Stomach smooth muscle (tissue), 2 donors: ENCODE results near the gene HDGFL2.

Experiments used
- H3K27ac ChIP-seq: one replicate; pipeline ENCODE4 v1.7.0; 2013; ENCODE audit warnings: mild to moderate bottlenecking, low read length, inconsistent platforms
- H3K27me3 ChIP-seq, 2 donors: one replicate each; pipeline ENCODE4 v1.7.0; 2013; ENCODE audit warnings: low read length in 2 of 2; ENCODE audit not compliant: insufficient read depth in 2 of 2, control insufficient read depth in 1 of 2
- H3K36me3 ChIP-seq, 2 donors: one replicate each; pipeline ENCODE4 v1.7.0; 2013; ENCODE audit warnings: low read length in 2 of 2; ENCODE audit not compliant: control insufficient read depth in 2 of 2, insufficient read depth in 2 of 2
- H3K4me1 ChIP-seq: one replicate; pipeline ENCODE4 v1.7.0; 2013; ENCODE audit warnings: low read length; ENCODE audit not compliant: control insufficient read depth, insufficient read depth
- H3K4me3 ChIP-seq, 2 donors: one replicate each; pipeline ENCODE4 v1.7.0; 2013; ENCODE audit warnings: low read length in 2 of 2
- H3K9ac ChIP-seq, 2 donors: one replicate each; pipeline ENCODE4 v1.7.0; 2013; ENCODE audit warnings: low read length in 2 of 2, mild to moderate bottlenecking in 1 of 2
- H3K9me3 ChIP-seq, 2 donors: one replicate each; pipeline ENCODE4 v1.7.0; 2013; ENCODE audit warnings: low read length in 2 of 2; ENCODE audit not compliant: control insufficient read depth in 2 of 2
- donor health status: healthy.
- donor health status: Pancreatic carcinoma.

The HDGFL2 gene

DNA sequence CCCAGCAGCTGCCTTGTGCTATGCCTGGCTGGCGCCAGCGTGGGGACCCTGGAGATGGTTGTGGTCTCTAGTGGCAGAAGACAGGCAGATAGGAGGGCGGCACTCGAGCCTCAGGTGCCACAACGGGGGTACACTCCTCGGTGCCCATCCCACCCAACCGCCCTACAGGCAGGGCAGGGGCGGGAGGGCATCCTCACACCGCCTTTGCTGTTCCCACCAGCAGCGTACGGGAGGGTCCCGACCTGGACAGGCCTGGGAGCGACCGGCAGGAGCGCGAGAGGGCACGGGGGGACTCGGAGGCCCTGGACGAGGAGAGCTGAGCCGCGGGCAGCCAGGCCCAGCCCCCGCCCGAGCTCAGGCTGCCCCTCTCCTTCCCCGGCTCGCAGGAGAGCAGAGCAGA, 29.6 kb downstream of the HDGFL2 start:
- Histone ChIP-seq H3K4me3 (no peak overlapping the region), H3K27ac (peak overlapping the region; percentile 53), H3K9ac (no peak overlapping the region), H3K4me1 (peaks cover 35% of the 10 kb centered on the region), H3K36me3 (peaks cover 22 to 45% of the 10 kb centered on the region in 2 donors), H3K27me3 (no peaks in the 10 kb centered on the region), H3K9me3 (no peaks in the 10 kb centered on the region)

- H3K4me1 ChIP-seq, result peaks cover 43% of the 10 kb centered on the region
- peak overlapping the region; percentile 53 for H3K27ac ChIP-seq
- H3K36me3 ChIP-seq, result peaks cover 26 to 51% of the 10 kb centered on the region in 2 donors
- H3K9ac ChIP-seq, result no peak overlapping the region
- no peaks in the 10 kb centered on the region for H3K27me3 ChIP-seq
- no peaks in the 10 kb centered on the region for H3K9me3 ChIP-seq
- H3K4me3 ChIP-seq, result no peak overlapping the region
Measured at GRCh38 chr19:4502282-4503131, 30.4 kb downstream of the HDGFL2 start.

- H3K36me3 ChIP-seq, result peaks cover 29 to 47% of the 10 kb centered on the region in 2 donors
- peak overlapping the region; percentile 53 for H3K27ac ChIP-seq
- H3K9ac ChIP-seq, result no peak overlapping the region
- no peaks in the 10 kb centered on the region for H3K9me3 ChIP-seq
- no peaks in the 10 kb centered on the region for H3K27me3 ChIP-seq
- H3K4me3 ChIP-seq, result no peak overlapping the region
- H3K4me1 ChIP-seq, result peaks cover 51% of the 10 kb centered on the region
Measured at GRCh38 chr19:4503132-4503824, 31.2 kb downstream of the HDGFL2 start.

DNA sequence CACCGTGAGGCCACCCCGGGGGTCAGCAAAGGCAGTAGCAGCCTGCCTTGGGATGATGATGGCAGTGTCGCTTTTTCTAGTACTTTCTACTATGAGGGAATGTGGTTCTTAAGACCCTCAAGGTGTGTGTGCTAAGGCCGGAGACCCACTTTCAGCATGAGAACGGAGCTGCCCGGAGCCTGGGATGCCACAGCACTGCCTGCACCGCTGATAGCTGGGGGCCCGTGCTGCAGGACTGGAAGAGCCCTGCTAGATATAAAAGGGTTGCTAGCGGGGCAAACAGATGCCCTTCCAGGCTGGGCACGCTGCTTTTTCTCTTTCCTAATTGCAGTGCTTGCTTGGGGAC, 31.7 kb downstream of the HDGFL2 start:
- H3K4me1 ChIP-seq, result peaks cover 56% of the 10 kb centered on the region
- no peak overlapping the region for H3K9ac ChIP-seq
- no peaks in the 10 kb centered on the region for H3K9me3 ChIP-seq
- peaks cover 29 to 50% of the 10 kb centered on the region in 2 donors for H3K36me3 ChIP-seq
- H3K4me3 ChIP-seq, result no peak overlapping the region
- peak overlapping the region; percentile 53 for H3K27ac ChIP-seq
- no peaks in the 10 kb centered on the region for H3K27me3 ChIP-seq

GRCh38 chr19:4504297-4504701, 32.2 kb downstream of the HDGFL2 start:
- peak overlapping the region; percentile 18 for H3K27ac ChIP-seq
- peaks cover 29 to 49% of the 10 kb centered on the region in 2 donors for H3K36me3 ChIP-seq
- no peaks in the 10 kb centered on the region for H3K9me3 ChIP-seq
- H3K9ac ChIP-seq, result no peak overlapping the region
- no peak overlapping the region for H3K4me3 ChIP-seq
- H3K27me3 ChIP-seq, result no peaks in the 10 kb centered on the region
- peaks cover 56% of the 10 kb centered on the region for H3K4me1 ChIP-seq

GRCh38 chr19:4504891-4505569, 32.9 kb downstream of the HDGFL2 start:
- H3K9ac ChIP-seq, result no peak overlapping the region
- H3K27ac ChIP-seq, result peak overlapping the region; percentile 18
- no peaks in the 10 kb centered on the region for H3K27me3 ChIP-seq
- no peak overlapping the region for H3K4me3 ChIP-seq
- peaks cover 29 to 47% of the 10 kb centered on the region in 2 donors for H3K36me3 ChIP-seq
- peaks cover 56% of the 10 kb centered on the region for H3K4me1 ChIP-seq
- H3K9me3 ChIP-seq, result no peaks in the 10 kb centered on the region

DNA sequence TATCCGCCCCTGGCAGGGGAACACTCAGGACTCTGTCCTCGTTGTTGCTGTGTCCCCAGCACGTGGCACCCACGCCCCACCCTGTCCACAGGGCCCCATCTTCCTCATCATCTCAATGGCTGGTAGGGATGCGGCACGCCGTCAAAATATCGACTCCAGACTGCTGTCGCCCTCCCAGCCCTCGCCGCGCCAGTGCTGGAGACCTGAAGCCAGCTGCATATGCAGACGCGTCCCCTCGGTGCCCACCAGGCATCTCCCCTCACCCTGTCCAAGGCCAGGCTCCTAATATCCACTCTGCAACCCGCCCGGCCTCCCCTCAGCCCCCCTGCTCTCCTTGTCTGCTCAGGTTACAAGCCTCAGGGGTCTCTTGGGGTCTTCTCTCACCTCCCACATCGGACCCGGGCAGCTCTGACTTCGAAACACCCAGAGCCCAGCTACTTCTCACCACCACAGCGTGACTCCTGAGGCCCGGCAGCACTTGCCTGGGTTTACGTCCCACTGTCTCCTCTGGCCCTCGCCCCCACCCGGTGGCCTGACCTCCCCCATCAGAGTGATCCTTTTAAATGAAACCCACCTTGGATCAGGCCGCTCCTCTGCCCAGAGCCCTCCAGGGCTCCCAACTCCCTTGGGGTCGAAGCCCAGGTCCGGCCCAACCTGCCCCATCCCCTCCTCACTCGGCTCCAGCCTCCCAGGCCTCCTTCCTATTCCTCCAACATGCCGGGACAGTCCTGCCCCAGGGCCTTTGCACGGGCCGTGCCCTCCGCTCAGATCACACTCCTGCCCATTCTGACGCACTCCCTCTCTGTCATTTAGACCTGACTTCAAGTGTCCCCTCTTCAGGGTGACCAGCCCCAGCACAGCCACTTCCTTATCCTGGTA, 33.7 kb downstream of the HDGFL2 start:
- H3K27me3 ChIP-seq, result no peaks in the 10 kb centered on the region
- H3K4me3 ChIP-seq, result no peak overlapping the region
- no peaks in the 10 kb centered on the region for H3K9me3 ChIP-seq
- H3K4me1 ChIP-seq, result peaks cover 62% of the 10 kb centered on the region
- no peak overlapping the region for H3K9ac ChIP-seq
- peaks cover 29 to 51% of the 10 kb centered on the region in 2 donors for H3K36me3 ChIP-seq
- peak overlapping the region; percentile 18 for H3K27ac ChIP-seq

GRCh38 chr19:4506449-4507149, 34.5 kb downstream of the HDGFL2 start:
- Histone ChIP-seq H3K4me1 (peaks cover 62% of the 10 kb centered on the region), H3K4me3 (no peak overlapping the region), H3K9ac (no peak overlapping the region), H3K27ac (peak overlapping the region; percentile 55), H3K27me3 (no peaks in the 10 kb centered on the region), H3K9me3 (no peaks in the 10 kb centered on the region), H3K36me3 (peaks cover 29 to 54% of the 10 kb centered on the region in 2 donors)

DNA sequence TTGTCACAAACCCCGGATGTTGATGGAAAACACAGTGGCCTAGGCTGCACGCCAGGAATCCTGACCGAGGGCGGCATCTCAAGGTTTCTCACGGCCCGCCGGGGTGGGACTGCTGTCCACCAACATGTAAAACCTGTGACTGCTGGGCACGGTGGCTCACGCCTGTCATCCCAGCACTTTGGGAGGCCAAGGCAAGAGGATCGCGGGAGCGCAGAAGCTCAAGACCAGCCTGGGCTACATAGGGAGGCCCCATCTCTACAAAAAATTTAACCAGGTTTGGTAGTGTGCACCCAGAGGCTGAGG, 35.0 kb downstream of the HDGFL2 start:
- Histone ChIP-seq H3K4me1 (peaks cover 58% of the 10 kb centered on the region), H3K4me3 (no peak overlapping the region), H3K36me3 (peaks cover 29 to 59% of the 10 kb centered on the region in 2 donors), H3K9ac (no peak overlapping the region), H3K9me3 (no peaks in the 10 kb centered on the region), H3K27ac (peak overlapping the region; percentile 46), H3K27me3 (no peaks in the 10 kb centered on the region)

GRCh38 chr19:4507804-4508203, 35.7 kb downstream of the HDGFL2 start:
- Histone ChIP-seq H3K9ac (no peak overlapping the region), H3K4me3 (no peak overlapping the region), H3K36me3 (peaks cover 29 to 58% of the 10 kb centered on the region in 2 donors), H3K9me3 (no peaks in the 10 kb centered on the region), H3K4me1 (peaks cover 51% of the 10 kb centered on the region), H3K27me3 (no peaks in the 10 kb centered on the region), H3K27ac (peak overlapping the region; percentile 46)
